Fibroblast of the aortic adventitia (primary cell): ENCODE results near the gene RANBP10. TPM values are rescaled to one million over a fixed set of nuclear protein-coding genes. Genes with fewer than 3 reads are reported as not detected.

ENCODE experiments used
- DNase-seq: peaks from one replicate; pipeline ENCODE4 v3.0.0-alpha.2; 2010; ENCODE audit warnings: low read depth
- H3K4me3 ChIP-seq: 2 replicates; pipeline ENCODE4 v1.5.1; 2011; ENCODE audit warnings: low read depth, mild to moderate bottlenecking, control low read depth, low read length, moderate library complexity
- total RNA-seq: library from RNA; depleted of rRNA; stranded (reverse); fragments of >200 nt; gene quantifications from 2 replicates; pipeline ENCODE4 v1.2.3, GENCODE V29; 2012; ENCODE audit warnings: low replicate concordance
- TF ChIP-seq, protein P1 (sequence below): IDR thresholded peaks from 2 replicates; pipeline ENCODE4 v1.5.1; 2011; ENCODE audit warnings: mild to moderate bottlenecking, low read length, control low read depth, inconsistent platforms; ENCODE audit not compliant: insufficient read depth

Gene RANBP10
- total RNA-seq, 1 donor, result 6.4 TPM

GRCh38 chr16:67749436-67750078 is 56.8 kb downstream of the RANBP10 start:
- DNase-seq, result no peak
- no peak overlapping the region for H3K4me3 ChIP-seq
- TF ChIP-seq, protein P1, sequence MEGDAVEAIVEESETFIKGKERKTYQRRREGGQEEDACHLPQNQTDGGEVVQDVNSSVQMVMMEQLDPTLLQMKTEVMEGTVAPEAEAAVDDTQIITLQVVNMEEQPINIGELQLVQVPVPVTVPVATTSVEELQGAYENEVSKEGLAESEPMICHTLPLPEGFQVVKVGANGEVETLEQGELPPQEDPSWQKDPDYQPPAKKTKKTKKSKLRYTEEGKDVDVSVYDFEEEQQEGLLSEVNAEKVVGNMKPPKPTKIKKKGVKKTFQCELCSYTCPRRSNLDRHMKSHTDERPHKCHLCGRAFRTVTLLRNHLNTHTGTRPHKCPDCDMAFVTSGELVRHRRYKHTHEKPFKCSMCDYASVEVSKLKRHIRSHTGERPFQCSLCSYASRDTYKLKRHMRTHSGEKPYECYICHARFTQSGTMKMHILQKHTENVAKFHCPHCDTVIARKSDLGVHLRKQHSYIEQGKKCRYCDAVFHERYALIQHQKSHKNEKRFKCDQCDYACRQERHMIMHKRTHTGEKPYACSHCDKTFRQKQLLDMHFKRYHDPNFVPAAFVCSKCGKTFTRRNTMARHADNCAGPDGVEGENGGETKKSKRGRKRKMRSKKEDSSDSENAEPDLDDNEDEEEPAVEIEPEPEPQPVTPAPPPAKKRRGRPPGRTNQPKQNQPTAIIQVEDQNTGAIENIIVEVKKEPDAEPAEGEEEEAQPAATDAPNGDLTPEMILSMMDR, result no peak

DNA sequence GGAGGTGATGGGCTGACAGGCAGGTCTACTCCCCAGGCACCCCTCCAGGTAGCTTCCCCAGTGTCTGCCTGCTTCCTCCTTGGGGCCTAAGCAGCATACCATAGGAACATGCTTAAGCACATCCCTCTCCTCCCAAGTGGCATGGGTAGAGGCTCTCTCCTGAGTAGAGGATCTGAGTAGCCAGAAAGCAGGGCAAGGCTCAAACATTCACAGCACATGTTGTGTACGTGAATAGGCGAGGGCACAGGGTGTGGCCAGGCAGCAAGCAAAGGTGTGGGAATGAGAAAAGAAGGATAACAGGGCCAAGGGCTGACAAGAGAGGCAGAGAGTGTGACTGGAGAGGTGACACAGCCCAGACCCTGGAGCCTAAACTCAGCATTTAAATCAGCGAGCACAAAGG is 57.5 kb downstream of the RANBP10 start:
- no peak for DNase-seq
- TF ChIP-seq, protein P1, result no peak

DNA sequence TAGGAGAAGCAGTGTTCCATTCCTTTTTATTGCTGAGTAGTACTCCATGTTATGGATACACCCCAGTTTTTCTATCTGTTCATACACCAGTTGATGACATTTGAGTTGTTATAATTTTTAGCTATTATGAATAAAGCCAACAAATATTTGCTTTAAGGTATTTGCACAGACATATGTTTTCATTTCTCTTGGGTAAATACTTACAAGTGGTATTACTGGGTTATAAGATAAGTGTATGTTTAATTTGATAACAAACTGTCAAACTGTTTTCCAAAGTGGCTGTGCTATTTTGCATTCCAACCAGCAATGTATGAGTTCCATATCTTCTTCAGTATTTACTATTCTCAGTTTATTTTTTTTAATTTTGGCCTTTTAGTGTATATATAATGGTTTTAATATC is 59.5 kb downstream of the RANBP10 start:
- H3K4me3 ChIP-seq, result no peak overlapping the region
- no peak for DNase-seq
- TF ChIP-seq, protein P1, result no peak

More for the DNA sequence above, 57.5 kb downstream of the RANBP10 start:
- H3K4me3 ChIP-seq, result no peak overlapping the region

DNA sequence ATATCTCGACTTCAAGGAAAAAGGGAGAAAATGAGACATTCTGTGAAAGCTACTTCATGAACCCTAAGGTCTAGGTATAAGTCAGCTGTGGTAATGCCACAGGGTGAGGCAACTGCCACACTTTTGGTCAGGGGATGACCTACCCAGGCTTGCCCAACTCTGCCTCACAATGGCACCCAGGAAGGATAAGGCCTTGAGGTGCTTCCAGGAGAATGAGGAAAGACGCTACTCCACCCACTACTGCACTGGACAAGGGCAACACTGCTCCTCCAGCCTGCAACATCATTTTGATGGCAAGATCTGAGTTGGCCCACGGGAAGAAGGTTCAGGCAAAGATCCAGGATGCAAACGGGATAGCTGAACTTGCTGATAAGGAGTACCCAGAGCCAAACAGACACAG is 65.2 kb downstream of the RANBP10 start:
- no peak overlapping the region for H3K4me3 ChIP-seq
- TF ChIP-seq, protein P1, result no peak
- DNase-seq, result no peak

GRCh38 chr16:67740391-67740790 is 66.0 kb downstream of the RANBP10 start:
- no peak for DNase-seq
- no peak overlapping the region for H3K4me3 ChIP-seq
- TF ChIP-seq, protein P1, result no peak

- no peak overlapping the region for H3K4me3 ChIP-seq
- TF ChIP-seq, protein P1, result no peak
- DNase-seq, result no peak
Measured at GRCh38 chr16:67736858-67737257, 69.5 kb downstream of the RANBP10 start.

DNA sequence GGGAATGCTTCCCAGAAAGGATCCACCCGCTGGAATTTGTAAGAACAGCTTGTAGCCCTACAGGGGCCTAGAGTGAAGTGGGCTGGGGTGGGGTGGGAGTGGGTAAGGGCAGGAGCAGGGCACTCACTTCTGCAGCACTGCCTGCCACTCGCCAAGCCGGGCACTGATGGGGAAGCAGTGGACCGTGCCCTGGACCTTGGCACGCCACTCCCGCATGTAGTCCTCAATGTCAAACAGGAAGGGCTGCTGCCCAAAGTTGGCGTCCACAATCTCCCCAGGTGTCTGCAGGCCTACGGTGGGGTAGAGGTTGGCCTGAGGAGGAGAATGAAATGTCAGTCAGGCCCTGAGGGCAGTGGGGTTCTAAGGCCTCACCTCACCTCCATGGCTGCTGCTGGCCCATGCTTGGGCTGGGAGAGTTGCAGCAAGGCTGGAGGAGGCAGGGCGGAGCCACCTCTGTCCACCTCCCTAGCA is 71.6 kb downstream of the RANBP10 start:
- TF ChIP-seq, protein P1, result no peak
- no peak overlapping the region for H3K4me3 ChIP-seq
- no peak for DNase-seq
